Frontal cortex (tissue), 4 donors: Measurements from ENCODE around the gene SBF2. TPM values are rescaled to one million over a fixed set of nuclear protein-coding genes. Genes with fewer than 3 reads are reported as not detected.
"Not testable (repeated sequence)": the region's sequence is repeated elsewhere in the genome, so short reads cannot be mapped to it uniquely, and the experiment has no call there.

Experiments used
- DNase-seq, 2 donors: peaks; one replicate each; pipeline ENCODE4 v3.0.0; 2012; ENCODE audit warnings: low spot score in 2 of 2
- FAIRE-seq: peaks from 2 replicates; lab custom pipeline; 2012; peaks lifted over from hg19 to GRCh38; lab: Jason Lieb, UNC
- total RNA-seq: library from RNA; depleted of rRNA; stranded (reverse); fragments of >200 nt; gene quantifications from one replicate; pipeline ENCODE4 v1.2.3, GENCODE V29; 2014
- donor health status: control.
- donor health status: control.
- donor health status: control.

Gene SBF2
- total RNA-seq, 1 donor from 2014 or later: 104 TPM

GRCh38 chr11:10133251-10133650, 160.8 kb downstream of the SBF2 start:
- FAIRE-seq, DNase-seq: not testable (repeated sequence)

GRCh38 chr11:10130875-10131274, 163.1 kb downstream of the SBF2 start:
- DNase-seq: no peak
- FAIRE-seq: no peak

- FAIRE-seq, DNase-seq: not testable (repeated sequence)
Observed at GRCh38 chr11:10129184-10129583, 164.8 kb downstream of the SBF2 start.

GRCh38 chr11:10125522-10126133, 168.4 kb downstream of the SBF2 start:
- no peak for FAIRE-seq
- DNase-seq: no peak

GRCh38 chr11:10122326-10123197, 171.5 kb downstream of the SBF2 start:
- FAIRE-seq (no peak), DNase-seq (no peak)

- FAIRE-seq: peak; percentile 28
- DNase-seq: no peak
Observed at GRCh38 chr11:10118865-10119264, 175.2 kb downstream of the SBF2 start.

GRCh38 chr11:10117709-10118351, 176.2 kb downstream of the SBF2 start:
- FAIRE-seq (no peak), DNase-seq (no peak)

- no peak for FAIRE-seq
- no peak for DNase-seq
Observed at GRCh38 chr11:10116588-10116987, 177.4 kb downstream of the SBF2 start.

- no peak for FAIRE-seq
Observed at GRCh38 chr11:10114593-10115404, 179.2 kb downstream of the SBF2 start.

GRCh38 chr11:10113852-10114251, 180.2 kb downstream of the SBF2 start:
- no peak for FAIRE-seq
- DNase-seq: no peak

More at GRCh38 chr11:10114593-10115404, 179.2 kb downstream of the SBF2 start:
- no peak for DNase-seq

GRCh38 chr11:10109806-10110205, 184.2 kb downstream of the SBF2 start:
- FAIRE-seq: no peak
- no peak for DNase-seq

GRCh38 chr11:10108915-10109680, 184.9 kb downstream of the SBF2 start:
- DNase-seq (no peak), FAIRE-seq (no peak)

- DNase-seq: no peak
- FAIRE-seq: no peak
Observed at GRCh38 chr11:10107497-10107896, 186.5 kb downstream of the SBF2 start.

- FAIRE-seq (no peak), DNase-seq (no peak)
Observed at GRCh38 chr11:10097615-10098014, 196.4 kb downstream of the SBF2 start.

- no peak for FAIRE-seq
Observed at GRCh38 chr11:10096987-10097386, 197.0 kb downstream of the SBF2 start.

GRCh38 chr11:10095412-10096208, 198.4 kb downstream of the SBF2 start:
- DNase-seq (no peak), FAIRE-seq (no peak)

More at GRCh38 chr11:10096987-10097386, 197.0 kb downstream of the SBF2 start:
- DNase-seq: no peak

- FAIRE-seq: no peak
- DNase-seq: no peak
Observed at GRCh38 chr11:10092426-10092825, 201.6 kb downstream of the SBF2 start.

GRCh38 chr11:10091314-10092045, 202.5 kb downstream of the SBF2 start:
- DNase-seq: no peak
- no peak for FAIRE-seq
